HG03135 (cell line): ENCODE data around the gene TCF12.
"Not testable (repeated sequence)": the region's sequence is repeated elsewhere in the genome, so short reads cannot be mapped to it uniquely, and the experiment has no call there.

ENCODE experiments used
- ATAC-seq: cut with Tn5 transposase; IDR thresholded peaks from one replicate; pipeline ENCODE4 v1.9.1; 2021; ENCODE audit warnings: mild to moderate bottlenecking, moderate library complexity; ENCODE audit not compliant: unreplicated experiment

TCF12 gene

DNA sequence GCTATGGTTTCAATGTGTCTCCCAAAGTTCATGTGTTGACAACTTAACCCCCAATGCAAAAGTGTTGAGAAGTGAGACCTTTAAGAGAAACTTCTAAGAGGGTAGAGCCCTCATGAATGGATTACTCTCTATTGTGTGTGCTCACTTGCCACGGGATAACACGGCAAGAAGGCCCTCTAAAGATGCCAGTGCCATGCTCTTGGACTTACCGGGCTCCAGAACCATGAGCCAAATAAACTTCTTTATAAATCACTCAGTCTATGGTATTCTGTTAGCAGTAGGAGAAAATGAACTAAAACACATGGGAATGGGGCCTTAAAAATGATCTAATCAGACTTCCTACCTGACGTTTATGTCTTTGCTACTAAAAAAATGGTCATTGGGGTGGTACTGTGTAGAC, 2.6 kb upstream of the TCF12 start:
- ATAC-seq, result no peak

DNA sequence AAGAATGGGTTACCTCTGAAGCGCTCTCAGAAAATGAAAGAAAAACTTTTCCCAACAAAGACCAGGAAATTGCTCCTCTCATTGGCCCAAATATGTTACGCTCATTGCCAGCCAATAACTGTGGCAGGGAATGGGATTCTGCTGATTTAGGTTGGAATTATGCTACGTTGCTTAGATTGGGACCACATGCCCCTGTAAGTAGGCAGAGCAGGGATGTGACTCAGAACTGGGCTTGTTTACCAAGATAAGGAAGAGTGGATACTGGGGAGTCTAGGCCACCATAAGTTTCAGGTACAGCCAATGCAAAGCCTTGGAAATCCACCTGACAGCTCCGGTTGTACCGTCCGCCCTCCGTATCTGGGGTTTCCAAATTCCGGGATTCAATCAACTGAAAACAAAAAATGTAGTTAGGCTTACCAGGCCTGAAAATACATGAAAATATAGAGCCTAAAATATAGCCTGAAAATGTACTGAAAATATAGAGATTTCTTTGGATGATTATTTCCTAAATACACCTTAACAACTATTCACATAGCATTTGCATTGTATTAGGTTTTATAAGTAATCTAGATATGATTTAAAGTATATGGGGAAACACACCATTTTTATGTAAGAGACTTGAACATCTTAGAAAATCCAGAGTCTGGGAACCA, 1.5 kb upstream of the TCF12 start:
- no peak for ATAC-seq

DNA sequence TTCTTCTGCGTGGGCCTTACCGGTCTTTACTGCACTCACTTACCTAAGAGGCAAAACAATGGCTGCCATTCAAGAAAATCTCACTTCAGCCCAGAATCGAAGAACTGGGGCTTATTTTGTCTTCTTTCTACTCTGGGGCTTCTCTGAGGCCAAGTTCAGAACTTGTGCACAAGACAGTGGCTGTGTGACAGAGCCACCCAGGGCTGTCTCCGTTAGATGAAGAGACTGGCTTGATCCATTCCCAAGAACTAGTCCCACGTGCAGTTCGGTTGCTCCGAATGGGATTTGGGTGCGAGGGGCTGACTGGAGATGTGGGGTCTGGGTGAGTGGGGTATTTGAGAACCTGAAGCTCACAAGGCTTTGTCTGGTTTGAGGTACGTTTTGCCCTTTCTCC, 795 bp upstream of the TCF12 start:
- no peak for ATAC-seq

DNA sequence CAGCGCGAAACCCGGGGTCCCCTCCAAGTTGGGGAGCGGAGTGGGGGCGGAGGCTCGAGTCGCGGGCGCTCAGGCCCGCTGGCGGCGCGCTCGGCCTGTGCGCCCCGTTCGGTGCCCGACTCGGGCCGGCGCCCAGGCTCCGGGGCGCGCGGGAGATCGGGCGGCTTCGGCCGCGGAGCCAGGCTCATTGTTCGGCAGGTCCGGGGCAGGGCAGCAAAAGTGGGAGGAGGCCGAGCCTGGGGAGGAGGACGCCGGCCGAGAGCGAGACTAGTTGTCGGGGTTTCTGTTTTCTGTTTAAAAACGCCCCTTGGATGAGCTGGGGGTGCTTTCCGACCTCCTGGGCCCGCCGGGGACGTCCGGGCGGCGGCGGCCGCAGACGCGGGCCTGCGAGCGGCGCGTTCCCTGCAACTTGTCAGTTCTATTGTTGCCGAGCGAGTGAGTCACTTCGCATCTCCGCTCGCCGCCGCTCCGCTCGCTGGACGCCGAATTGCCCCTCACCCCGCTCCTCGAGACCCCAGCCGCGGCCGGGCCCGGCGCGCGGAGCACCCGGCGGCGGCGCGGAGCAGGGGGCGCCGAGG, 676 bp downstream of the TCF12 start:
- peak; percentile 33 for ATAC-seq

DNA sequence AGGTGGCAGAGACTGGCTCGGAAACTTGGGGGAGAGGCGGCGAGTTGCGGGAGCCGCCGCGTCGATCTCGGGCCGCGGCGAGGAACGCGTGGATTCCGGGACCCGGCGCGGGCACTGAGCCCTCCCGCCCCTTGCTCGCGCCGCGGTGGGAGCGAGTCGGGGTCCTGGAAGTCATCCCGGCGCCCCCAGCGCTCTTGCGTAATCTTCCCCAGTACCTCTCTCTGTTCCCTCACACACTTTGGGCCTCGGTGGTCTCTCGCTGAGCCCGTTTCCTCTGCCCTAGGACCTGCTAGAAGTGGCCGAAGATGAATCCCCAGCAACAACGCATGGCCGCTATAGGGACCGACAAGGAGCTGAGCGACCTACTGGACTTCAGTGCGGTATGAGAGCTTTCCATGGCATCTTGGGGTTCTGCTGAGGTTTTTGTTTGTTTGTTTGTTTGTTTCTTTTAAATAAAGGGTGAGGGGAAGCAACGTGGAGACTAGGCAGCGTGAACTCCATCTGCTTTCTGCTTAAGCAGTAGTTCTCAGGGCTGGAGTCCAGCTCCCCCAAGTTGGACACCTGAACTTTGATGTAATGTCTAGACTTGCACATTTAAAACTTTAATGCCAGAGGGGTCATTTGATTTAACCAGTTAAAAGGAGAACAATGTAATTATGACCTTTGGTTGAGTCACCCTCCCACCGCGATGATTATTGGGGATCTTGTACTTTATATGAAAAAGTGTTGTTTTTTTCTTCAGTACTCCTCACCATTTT, 1.3 kb downstream of the TCF12 start:
- peak; percentile 0 for ATAC-seq

DNA sequence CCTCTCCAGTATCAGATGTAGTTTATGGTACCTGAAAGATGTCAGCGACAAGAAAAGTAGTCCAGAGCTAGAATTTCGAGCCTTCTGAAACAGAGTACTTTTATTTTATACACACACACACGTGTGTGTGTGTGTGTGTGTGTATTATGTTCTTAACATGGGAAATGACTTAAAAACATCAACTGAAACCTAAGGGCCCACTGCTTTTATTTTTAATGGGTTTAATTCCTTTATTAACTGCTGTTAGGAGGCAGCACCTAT, 1.9 kb downstream of the TCF12 start:
- ATAC-seq, result no peak

DNA sequence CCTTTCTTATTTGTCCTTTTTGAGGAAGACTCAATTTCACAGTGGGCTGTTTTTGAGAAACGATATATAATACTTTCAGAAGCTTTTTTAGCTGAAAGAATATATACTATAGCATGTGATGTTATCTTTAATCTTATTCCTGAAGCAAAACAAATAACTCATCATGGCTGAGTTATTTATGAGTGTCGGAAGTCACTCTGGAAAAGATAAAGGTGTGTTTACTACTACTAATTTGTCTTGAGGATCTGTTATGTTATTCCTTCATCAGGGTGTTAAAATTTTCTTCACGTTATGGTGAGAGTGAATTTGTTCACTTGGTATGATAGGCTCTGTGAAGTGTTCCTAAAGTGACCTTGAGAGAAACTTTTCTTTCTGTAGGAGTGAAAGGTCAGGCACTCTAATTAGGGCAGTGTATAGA, 4.7 kb downstream of the TCF12 start:
- no peak for ATAC-seq

DNA sequence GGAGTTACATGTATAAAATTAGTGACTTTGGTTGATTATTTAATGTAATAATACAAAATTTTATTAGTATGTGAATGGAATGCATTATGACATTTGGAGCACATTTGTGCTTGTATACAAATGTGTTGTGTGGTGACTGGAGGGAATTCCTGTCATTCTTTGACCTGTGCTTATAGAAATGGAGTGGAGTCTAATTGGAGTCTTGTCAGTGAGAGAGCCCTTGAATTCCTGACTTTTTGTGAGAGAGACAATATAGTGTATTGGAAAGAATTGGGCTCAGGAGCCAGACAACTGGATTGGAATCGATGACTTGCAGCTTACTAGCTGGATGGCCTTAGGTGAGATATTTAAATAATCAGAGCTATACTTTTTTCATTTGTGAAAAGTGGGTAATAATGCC, 9.4 kb downstream of the TCF12 start:
- ATAC-seq, result no peak

DNA sequence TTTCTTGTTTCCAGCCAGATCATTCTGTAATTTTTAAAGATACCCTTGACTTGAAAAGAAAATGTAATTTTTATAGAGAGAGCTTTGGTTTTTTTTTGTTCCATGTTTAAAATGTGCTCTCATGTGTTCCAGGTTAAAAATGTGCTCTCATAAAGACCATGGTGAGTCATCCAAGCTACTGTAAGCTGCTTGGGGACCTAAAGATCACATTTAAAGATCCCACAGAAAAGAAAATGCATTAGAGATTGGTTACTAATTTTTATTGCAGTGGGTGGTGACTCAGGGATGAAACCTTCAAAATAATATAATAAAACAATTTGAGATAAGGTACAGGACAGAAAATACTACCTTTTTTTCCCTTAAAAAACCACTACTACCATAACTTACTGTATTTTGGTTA, 11.0 kb downstream of the TCF12 start:
- ATAC-seq, result no peak

DNA sequence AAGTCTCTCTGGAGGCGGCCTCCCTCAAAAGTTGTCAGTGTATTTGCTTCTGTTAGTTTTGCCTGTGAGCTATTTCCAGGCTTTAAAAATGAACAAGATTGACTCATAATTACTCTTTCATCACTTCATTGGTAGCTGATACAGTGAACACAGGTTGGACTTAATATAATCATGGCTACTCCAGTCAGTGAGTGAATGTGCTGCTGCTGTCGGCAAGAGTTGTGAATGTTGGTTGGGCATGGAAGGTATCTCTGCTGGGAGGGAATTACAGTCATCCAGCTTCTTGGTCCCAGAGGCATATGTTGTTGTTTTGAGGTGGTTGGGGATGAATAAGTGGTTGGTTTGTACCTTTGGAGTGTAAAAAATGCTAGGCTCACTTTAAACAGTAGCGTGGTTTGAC, 11.5 kb downstream of the TCF12 start:
- no peak for ATAC-seq

DNA sequence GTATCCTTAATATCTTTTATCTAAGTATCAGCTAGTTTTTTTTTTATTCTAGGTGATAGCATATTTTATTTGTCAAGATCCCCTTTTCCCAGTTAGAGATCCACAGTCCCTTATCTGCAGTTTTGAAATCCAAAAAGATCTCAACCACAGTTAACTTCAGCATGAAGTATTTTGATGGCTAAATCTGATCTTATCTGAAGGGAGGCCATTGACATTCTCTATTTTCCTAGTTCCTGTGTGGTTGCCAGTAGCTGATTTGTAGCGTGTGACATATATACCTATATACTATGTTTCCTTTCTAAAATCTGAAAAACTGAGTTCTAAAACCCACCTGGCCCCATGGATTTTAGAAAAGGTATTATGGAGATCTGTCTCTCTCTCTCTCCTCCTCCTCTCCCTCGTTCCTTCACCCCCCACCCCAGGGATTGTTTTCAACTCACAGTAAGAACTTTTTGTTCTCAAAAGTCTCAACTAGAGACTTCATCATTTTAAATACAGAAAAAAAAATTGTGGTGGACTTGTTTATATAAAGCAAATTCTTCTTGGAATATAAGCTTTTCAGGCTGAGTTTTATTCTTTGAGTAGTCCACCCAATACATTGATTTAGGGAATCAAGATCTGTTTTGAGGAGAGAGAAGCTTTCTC, 12.3 kb downstream of the TCF12 start:
- no peak for ATAC-seq

DNA sequence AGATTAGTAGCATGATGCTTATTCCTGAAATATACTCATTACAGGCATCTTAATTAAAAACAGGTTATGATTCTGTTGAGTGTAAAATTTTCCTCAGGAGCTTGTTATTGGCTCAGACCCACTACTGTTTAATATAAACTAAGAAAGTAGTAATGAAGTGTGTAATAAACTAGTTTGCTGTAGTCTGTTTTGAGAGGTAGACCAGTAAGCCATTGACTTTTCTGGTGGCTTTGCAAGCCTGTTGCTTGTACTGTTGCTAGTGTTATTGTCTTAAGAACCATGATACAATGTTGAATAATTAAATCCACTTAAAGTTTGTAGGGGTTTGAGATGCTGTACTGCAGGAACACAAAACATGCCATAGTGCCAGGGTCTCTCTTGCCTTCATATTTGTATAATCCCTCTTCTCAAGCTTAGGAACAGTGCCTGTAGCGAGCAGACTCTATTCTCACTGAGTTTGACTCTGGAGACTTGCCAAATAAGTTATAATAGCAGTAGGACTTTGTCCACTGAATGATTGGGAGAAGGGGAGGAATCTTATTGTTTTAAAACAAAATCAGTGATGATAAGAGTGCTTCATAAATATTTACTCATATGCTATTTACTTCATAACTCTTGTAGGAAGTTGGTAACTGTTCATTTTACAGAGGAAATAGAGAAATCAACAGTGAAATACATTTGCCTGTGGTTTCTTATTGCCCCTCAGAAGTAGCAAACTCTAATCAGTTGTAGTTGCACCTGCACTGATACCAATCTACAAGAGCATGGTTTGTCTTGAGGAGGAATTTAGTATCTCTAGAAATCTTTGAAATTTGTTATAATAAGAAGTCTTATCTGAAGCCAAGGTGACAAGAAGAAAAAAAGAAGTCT, 13.4 kb downstream of the TCF12 start:
- ATAC-seq, result no peak

DNA sequence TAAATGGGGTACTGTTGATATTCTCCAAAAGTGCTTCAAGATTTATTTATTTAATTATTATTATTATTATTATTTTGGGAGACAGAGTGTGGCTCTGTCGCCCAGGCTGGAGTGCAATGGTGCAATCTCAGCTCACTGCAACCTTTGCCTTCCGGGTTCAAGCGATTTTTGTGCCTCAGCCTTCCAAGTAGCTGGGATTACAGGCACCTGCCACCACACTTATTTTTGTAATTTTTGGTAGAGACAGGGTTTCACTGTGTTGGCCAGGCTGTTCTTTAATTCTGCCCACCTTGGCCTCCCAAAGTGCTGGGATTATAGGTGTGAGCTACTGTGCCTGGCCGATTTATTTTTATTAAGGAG, 14.0 kb downstream of the TCF12 start:
- not testable (repeated sequence) for ATAC-seq

DNA sequence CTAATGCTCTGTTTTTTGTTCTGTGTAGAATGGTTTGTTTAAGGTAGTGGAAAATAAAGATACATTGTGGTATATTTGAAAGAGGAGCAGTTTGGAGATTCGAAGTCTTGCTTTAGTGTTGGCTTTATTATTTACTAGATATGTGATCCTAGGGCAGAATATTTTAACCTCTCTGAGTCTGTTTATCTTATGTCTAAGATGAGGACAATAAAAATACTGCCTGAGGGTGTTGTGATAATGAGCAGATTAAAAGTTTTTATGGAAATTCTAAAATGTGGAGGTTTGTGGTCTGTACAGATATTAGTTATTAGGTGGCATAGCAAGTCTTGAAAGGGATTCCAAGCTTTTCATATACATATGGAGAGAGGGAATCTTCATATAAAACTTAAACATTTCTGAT, 15.0 kb downstream of the TCF12 start:
- no peak for ATAC-seq

DNA sequence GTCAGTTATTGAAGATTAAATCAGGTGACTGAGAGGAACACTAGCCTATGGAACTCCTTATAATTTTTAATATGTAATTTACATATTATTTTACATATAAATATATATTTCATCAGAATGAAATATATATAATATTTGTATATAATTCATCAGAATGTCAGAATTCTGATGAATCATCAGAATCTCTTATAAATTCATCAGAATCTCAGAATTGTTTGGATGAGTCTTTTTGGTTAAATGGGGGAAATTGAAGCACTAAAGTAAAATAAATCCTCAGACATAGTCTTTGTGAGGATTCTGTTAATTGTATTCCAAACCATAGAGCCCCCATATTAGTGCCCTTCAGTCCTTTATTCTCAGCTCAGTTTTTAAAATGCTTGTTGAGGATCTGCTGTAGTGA, 15.4 kb downstream of the TCF12 start:
- no peak for ATAC-seq

DNA sequence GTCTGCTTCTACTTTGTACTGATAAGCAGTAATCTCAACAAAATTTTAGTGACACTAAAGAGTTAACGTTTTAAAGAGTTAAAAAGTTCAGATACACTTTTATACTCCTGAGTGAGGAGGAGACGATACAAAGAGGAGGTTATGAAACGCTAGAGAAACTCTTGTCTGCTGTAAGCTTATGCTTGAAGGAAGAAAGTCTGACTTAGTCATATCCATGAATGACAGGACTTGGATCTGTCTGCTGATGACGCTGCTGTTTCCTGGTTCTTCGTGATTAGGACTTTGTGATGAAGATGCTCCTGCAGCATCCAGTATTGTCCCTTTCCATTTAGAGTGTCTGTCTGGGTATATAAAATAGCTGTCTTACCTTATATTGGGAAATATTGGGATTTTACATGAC, 15.8 kb downstream of the TCF12 start:
- no peak for ATAC-seq

DNA sequence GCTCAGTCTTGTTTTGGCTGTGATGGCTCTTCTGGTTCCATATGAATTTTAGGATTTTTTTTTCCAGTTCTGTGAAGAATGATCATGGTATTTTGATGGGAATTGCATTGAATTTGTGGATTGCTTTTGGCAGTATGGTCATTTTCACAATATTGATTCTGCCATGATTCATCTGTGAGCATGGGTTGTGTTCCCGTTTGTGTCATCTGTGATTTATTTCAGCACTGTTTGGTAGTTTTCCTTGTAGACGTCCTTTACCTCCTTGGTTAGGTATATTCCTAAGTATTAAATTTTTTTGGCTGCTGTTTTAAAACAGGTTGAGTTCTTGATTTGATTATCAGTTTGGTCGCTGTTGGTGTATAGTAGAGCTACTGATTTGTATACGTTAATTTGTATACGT, 18.5 kb downstream of the TCF12 start:
- no peak for ATAC-seq

DNA sequence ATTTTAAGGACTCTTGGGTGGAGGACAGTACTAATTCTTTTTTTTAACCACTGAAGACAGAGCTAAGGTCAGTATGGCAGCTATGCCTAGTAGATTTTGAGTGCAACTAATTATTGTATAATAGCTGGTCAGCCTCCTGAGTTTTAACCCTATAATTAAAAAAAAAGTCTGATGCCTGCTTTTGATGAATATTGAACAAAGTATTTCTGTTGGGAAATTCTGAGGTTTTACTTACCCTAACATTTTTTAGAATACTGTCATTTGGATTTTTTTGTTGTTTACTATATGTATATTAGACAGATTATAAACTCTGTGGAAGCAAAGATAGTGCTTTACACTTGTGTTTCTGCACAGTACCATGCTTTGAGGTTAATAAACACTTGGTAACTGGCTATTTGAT, 20.8 kb downstream of the TCF12 start:
- ATAC-seq, result no peak

DNA sequence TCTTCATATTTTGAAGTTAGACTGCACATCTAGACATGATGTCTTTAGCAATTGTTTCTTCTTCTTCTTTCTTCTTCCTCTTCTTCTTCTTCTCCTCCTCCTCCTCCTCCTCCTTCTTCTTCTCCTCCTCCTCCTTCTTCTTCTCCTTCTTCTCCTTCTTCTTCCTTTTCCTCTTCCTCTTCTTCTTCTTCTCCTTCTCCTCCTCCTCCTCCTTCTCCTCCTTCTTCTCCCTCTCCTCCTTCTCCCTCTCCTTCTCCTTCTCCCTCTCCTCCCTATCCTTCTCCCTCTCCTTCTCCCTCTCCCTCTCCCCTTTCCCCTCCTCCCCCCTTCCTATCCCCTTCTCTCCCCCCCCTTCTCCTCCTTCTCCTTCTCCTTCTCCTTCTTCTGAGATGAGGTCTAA, 21.9 kb downstream of the TCF12 start:
- no peak for ATAC-seq

DNA sequence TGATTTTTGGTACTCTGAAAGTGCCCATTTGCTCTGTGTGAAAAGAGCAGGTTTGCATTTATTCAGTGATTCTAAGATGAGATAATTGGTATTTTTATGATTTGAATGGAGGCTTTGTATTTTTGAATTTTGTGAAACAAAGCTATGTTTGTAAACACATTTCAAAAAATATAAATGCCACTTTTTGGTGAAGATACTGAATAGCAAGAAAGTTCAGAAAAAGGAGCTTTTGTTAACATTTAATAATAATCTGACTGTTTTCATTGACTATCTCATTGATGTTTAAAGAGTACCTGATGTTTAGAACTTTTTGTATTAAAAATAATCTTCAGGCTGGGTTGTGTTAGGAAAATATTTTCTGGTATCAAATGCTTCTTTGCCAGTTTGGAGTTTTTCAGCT, 23.7 kb downstream of the TCF12 start:
- no peak for ATAC-seq

DNA sequence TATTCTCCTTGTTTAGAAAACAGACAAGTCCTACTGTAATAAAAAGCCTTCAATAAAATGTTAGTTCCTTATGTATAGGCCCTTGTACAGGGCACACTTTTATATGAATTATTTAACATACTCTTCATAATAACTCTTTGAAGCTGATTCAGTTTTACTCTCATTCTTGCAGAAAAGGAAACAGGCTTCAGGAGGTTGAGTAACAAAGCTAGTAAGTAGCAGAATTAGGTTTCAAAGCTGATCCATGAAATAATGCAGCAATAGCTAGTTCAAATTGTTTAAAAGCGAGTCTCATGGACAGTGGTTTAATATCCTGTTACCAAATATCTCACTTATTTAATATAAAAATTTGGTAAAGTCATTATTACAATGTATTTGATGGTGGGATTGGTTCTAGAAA, 25.0 kb downstream of the TCF12 start:
- ATAC-seq, result no peak
